GM18907 (cell line): ENCODE results near the gene LRRIQ1.

ENCODE experiments used
- ATAC-seq: cut with Tn5 transposase; IDR thresholded peaks from one replicate; pipeline ENCODE4 v1.9.1; 2021; ENCODE audit warnings: mild to moderate bottlenecking, moderate library complexity; ENCODE audit not compliant: unreplicated experiment

Gene LRRIQ1

DNA sequence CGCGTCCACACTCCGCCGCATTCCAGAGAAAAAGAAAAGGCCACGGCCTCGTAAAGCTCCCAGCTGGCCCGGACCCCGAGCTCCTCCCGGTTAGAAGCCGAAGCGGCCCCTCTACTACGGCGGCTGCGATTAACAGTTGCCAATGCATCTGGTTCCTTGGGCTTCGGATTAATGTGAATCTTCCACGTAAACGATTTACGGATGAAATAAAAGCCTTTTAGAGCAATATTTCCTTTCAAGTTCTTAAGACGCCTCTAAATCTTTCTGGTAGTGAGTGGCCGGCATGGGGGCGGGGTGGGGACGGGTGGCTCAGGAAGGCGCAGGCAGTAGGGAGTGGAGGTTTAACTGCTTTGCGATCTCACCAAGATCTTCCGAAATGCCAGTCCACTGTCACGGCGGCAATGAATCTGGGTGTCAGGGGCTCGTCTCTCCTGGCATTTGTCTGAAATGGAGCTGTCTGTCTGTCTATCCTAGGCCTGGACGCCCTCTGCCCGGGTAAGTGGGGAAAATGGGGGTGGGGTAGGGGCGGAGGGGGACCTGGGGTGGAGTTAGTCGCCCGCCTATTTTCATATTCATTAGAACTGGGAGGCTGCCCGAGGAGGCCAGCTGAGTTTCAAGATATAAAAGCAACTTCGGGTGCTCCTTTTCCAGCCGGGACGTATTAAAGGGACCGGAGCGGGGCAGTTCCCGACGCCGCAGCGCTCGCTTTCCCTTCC, 243.5 kb downstream of the LRRIQ1 start:
- no peak for ATAC-seq

GRCh38 chr12:85280165-85280983, 244.2 kb downstream of the LRRIQ1 start, which contains the start of gene ALX1:
ALX1 (plus strand) TSS chr12:85280220; CDS start chr12:85280262, 42 bp downstream.
- ATAC-seq, result peak; percentile 81

GRCh38 chr12:85280984-85281630, 245.0 kb downstream of the LRRIQ1 start:
- no peak for ATAC-seq

GRCh38 chr12:85281636-85282312, 245.6 kb downstream of the LRRIQ1 start:
- no peak for ATAC-seq

DNA sequence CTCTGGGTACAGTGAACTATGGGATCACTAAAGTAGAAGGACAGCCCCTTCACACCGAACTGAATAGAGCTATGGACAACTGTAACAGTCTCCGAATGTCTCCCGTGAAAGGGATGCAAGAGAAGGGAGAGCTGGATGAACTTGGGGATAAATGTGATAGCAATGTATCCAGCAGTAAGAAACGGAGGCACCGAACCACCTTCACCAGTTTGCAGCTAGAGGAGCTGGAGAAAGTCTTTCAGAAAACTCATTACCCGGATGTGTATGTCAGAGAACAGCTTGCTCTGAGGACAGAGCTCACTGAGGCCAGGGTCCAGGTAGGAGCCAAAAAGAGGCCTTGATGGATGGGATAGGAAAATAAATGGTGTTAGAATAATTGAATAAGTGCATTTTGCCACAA, 247.4 kb downstream of the LRRIQ1 start:
- no peak for ATAC-seq
